ENCODE data around the gene TXLNG. TPM values are rescaled to one million over a fixed set of nuclear protein-coding genes. Genes with fewer than 3 reads are reported as not detected.
"Not testable (repeated sequence)": the region's sequence is repeated elsewhere in the genome, so short reads cannot be mapped to it uniquely, and the experiment has no call there.

The TXLNG gene
- polyA plus RNA-seq, 4 donors, result 5.4 to 17.2 (median 9.2) TPM

- H3K27ac ChIP-seq (ENCODE audit: low read depth in 1 of 3, low read length in 2 of 3), result no peak overlapping the region
- H3K4me3 ChIP-seq (ENCODE audit: low read depth in 1 of 3, low read length in 3 of 3), result no peak overlapping the region
- no peaks in the 10 kb centered on the region for H3K4me1 ChIP-seq (ENCODE audit: control insufficient read depth in 3 of 3, insufficient read depth in 2 of 3, low read depth in 1 of 3, low read length in 2 of 3)
- peaks cover 0 to 24% (median 10%) of the 10 kb centered on the region in 3 donors for H3K36me3 ChIP-seq (ENCODE audit: control insufficient read depth in 3 of 3, insufficient read depth in 2 of 3, low read depth in 1 of 3, low read length in 3 of 3)
- no peaks in the 10 kb centered on the region for H3K27me3 ChIP-seq (ENCODE audit: control insufficient read depth in 3 of 3, insufficient read depth in 3 of 3, low read length in 3 of 3)
- DNase-seq (no peak), FAIRE-seq (no peak)
- H3K9me3 ChIP-seq (ENCODE audit: control insufficient read depth in 2 of 2, insufficient read depth in 1 of 2, low read depth in 1 of 2, low read length in 1 of 2), result no peaks in the 10 kb centered on the region
- WGBS, 3 donors, result 88 to 93% (median 90%) methylated on average over 2 of the region's 2 CpGs
Observed at GRCh38 chrX:16754019-16754418, 32.2 kb upstream of the TXLNG start.

DNA sequence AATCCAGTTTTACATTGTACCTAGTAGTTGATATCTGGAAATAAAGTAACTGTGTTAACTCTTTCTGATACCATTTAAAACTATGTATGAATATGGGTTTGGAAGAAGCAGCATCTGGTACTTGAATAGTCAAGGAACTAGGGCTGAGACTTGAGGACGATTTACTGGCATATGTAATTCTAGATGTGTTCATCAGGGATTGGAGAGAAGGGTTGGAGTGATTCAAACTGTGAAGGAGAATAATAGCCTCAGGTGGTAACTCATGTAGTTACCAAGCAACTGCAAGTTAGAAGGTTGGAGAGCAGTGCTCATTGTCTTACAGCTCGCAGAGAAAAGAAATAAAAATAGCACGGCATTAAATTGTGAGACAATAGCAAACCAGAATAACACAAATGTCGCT, 29.5 kb upstream of the TXLNG start:
- H3K4me1 ChIP-seq (ENCODE audit: control insufficient read depth in 3 of 3, insufficient read depth in 2 of 3, low read depth in 1 of 3, low read length in 2 of 3), result no peaks in the 10 kb centered on the region
- no peak for FAIRE-seq
- WGBS, 3 donors, result 93 to 95% (median 94%) methylated on average over 4 of the region's 4 CpGs
- no peaks in the 10 kb centered on the region for H3K9me3 ChIP-seq (ENCODE audit: control insufficient read depth in 2 of 2, insufficient read depth in 1 of 2, low read depth in 1 of 2, low read length in 1 of 2)
- no peak overlapping the region for H3K27ac ChIP-seq (ENCODE audit: low read depth in 1 of 3, low read length in 2 of 3)
- peaks cover 0 to 29% (median 9%) of the 10 kb centered on the region in 3 donors for H3K36me3 ChIP-seq (ENCODE audit: control insufficient read depth in 3 of 3, insufficient read depth in 2 of 3, low read depth in 1 of 3, low read length in 3 of 3)
- H3K4me3 ChIP-seq (ENCODE audit: low read depth in 1 of 3, low read length in 3 of 3), result no peak overlapping the region
- DNase-seq, result no peak
- no peaks in the 10 kb centered on the region for H3K27me3 ChIP-seq (ENCODE audit: control insufficient read depth in 3 of 3, insufficient read depth in 3 of 3, low read length in 3 of 3)

- FAIRE-seq; H3K27me3 ChIP-seq (ENCODE audit: control insufficient read depth in 3 of 3, insufficient read depth in 3 of 3, low read length in 3 of 3); H3K27ac ChIP-seq (ENCODE audit: low read depth in 1 of 3, low read length in 2 of 3); H3K9me3 ChIP-seq (ENCODE audit: control insufficient read depth in 2 of 2, insufficient read depth in 1 of 2, low read depth in 1 of 2, low read length in 1 of 2); DNase-seq; H3K4me1 ChIP-seq (ENCODE audit: control insufficient read depth in 3 of 3, insufficient read depth in 2 of 3, low read depth in 1 of 3, low read length in 2 of 3); H3K4me3 ChIP-seq (ENCODE audit: low read depth in 1 of 3, low read length in 3 of 3): not testable (repeated sequence)
- peaks cover 0 to 14% (median 6%) of the 10 kb centered on the region in 3 donors for H3K36me3 ChIP-seq (ENCODE audit: control insufficient read depth in 3 of 3, insufficient read depth in 2 of 3, low read depth in 1 of 3, low read length in 3 of 3)
- WGBS, 3 donors, result 90 to 97% (median 94%) methylated on average over 4 of the region's 4 CpGs
Observed at GRCh38 chrX:16761500-16761899, 24.8 kb upstream of the TXLNG start.

GRCh38 chrX:16762579-16762978, 23.7 kb upstream of the TXLNG start:
- H3K27ac ChIP-seq (ENCODE audit: low read depth in 1 of 3, low read length in 2 of 3), result no peak overlapping the region
- no peak overlapping the region for H3K4me3 ChIP-seq (ENCODE audit: low read depth in 1 of 3, low read length in 3 of 3)
- no peak for DNase-seq
- H3K9me3 ChIP-seq (ENCODE audit: control insufficient read depth in 2 of 2, insufficient read depth in 1 of 2, low read depth in 1 of 2, low read length in 1 of 2), result no peaks in the 10 kb centered on the region
- no peaks in the 10 kb centered on the region for H3K27me3 ChIP-seq (ENCODE audit: control insufficient read depth in 3 of 3, insufficient read depth in 3 of 3, low read length in 3 of 3)
- H3K4me1 ChIP-seq (ENCODE audit: control insufficient read depth in 3 of 3, insufficient read depth in 2 of 3, low read depth in 1 of 3, low read length in 2 of 3), result no peaks in the 10 kb centered on the region
- peaks cover 0 to 14% (median 3%) of the 10 kb centered on the region in 3 donors for H3K36me3 ChIP-seq (ENCODE audit: control insufficient read depth in 3 of 3, insufficient read depth in 2 of 3, low read depth in 1 of 3, low read length in 3 of 3)
- 88 to 100% (median 90%) methylated on average over 1 of the region's 1 CpG for WGBS, 3 donors
- FAIRE-seq, result no peak

- no peaks in the 10 kb centered on the region for H3K9me3 ChIP-seq (ENCODE audit: control insufficient read depth in 2 of 2, insufficient read depth in 1 of 2, low read depth in 1 of 2, low read length in 1 of 2)
- no peaks in the 10 kb centered on the region for H3K4me1 ChIP-seq (ENCODE audit: control insufficient read depth in 3 of 3, insufficient read depth in 2 of 3, low read depth in 1 of 3, low read length in 2 of 3)
- no peak for FAIRE-seq
- H3K4me3 ChIP-seq (ENCODE audit: low read depth in 1 of 3, low read length in 3 of 3), result no peak overlapping the region
- WGBS, 3 donors, result 14 to 46% (median 46%) methylated on average over 2 of the region's 2 CpGs
- H3K27me3 ChIP-seq (ENCODE audit: control insufficient read depth in 3 of 3, insufficient read depth in 3 of 3, low read length in 3 of 3), result no peaks in the 10 kb centered on the region
- H3K27ac ChIP-seq (ENCODE audit: low read depth in 1 of 3, low read length in 2 of 3), result no peak overlapping the region
- peaks cover 0 to 3% (median 0%) of the 10 kb centered on the region in 3 donors for H3K36me3 ChIP-seq (ENCODE audit: control insufficient read depth in 3 of 3, insufficient read depth in 2 of 3, low read depth in 1 of 3, low read length in 3 of 3)
- DNase-seq, result peak in 1 of 2 donors; percentile 17
Observed at GRCh38 chrX:16765594-16765993, 20.7 kb upstream of the TXLNG start.

- Histone ChIP-seq H3K36me3 (ENCODE audit: control insufficient read depth in 3 of 3, insufficient read depth in 2 of 3, low read depth in 1 of 3, low read length in 3 of 3) (no peaks in the 10 kb centered on the region), H3K4me3 (ENCODE audit: low read depth in 1 of 3, low read length in 3 of 3) (no peak overlapping the region), H3K4me1 (ENCODE audit: control insufficient read depth in 3 of 3, insufficient read depth in 2 of 3, low read depth in 1 of 3, low read length in 2 of 3) (peaks cover 0 to 6% (median 0%) of the 10 kb centered on the region in 3 donors), H3K9me3 (ENCODE audit: control insufficient read depth in 2 of 2, insufficient read depth in 1 of 2, low read depth in 1 of 2, low read length in 1 of 2) (no peaks in the 10 kb centered on the region), H3K27me3 (ENCODE audit: control insufficient read depth in 3 of 3, insufficient read depth in 3 of 3, low read length in 3 of 3) (no peaks in the 10 kb centered on the region), H3K27ac (ENCODE audit: low read depth in 1 of 3, low read length in 2 of 3) (peak overlapping the region in 1 of 3 donors; percentile 86)
- DNase-seq (no peak), FAIRE-seq (no peak)
- WGBS, 3 donors, result 22 to 63% (median 38%) methylated on average over 2 of the region's 2 CpGs
Observed at GRCh38 chrX:16770970-16771482, 15.2 kb upstream of the TXLNG start.

DNA sequence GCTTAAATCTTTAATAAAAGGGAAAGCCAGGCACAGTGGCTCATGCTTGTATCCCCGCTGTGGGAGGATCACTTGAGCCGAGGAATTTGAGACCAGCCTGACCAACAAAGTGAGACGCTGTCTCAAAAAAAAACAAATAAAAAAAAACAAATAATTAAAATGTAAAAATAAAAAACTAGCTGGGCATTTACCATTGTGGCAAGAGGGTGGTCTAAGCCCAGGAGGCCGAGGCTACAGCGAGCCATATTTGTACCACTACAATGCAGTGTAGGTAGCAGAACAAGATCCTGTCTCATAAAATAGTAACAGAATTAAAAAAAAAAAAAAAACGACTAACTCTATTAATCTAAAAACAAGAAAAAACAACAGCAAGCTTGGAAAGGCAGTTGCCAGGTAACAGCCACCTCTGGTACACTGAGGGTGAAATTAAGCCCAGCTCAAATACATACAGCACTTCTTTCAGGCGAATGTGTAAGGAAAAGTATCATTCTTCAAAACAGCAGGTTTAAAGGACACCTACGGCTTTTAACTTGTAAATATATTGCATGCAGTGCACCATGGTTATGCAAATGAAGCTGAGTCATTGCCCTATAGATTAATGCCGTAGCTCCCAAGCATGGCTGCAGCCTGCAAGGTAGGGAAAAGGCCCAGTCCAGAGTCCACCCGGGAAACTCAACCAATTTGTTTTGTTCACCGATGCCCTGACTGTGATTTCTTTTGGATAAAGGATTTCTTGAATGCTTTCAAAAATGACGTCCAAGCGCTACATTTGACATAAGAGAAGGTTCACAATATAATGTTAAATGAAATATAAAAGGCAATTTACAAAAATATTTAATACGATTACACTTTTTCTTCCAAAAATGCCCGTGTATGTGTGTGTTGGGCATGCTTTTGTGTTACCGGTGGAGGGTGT, 14.5 kb upstream of the TXLNG start:
- no peak overlapping the region for H3K4me3 ChIP-seq (ENCODE audit: low read depth in 1 of 3, low read length in 3 of 3)
- H3K27me3 ChIP-seq (ENCODE audit: control insufficient read depth in 3 of 3, insufficient read depth in 3 of 3, low read length in 3 of 3), result no peaks in the 10 kb centered on the region
- no peak for FAIRE-seq
- WGBS, 3 donors, result 15 to 38% (median 32%) methylated on average over 16 of the region's 16 CpGs
- peaks cover 0 to 6% (median 0%) of the 10 kb centered on the region in 3 donors for H3K4me1 ChIP-seq (ENCODE audit: control insufficient read depth in 3 of 3, insufficient read depth in 2 of 3, low read depth in 1 of 3, low read length in 2 of 3)
- no peaks in the 10 kb centered on the region for H3K36me3 ChIP-seq (ENCODE audit: control insufficient read depth in 3 of 3, insufficient read depth in 2 of 3, low read depth in 1 of 3, low read length in 3 of 3)
- peak; percentile 82 to 84 for DNase-seq
- H3K9me3 ChIP-seq (ENCODE audit: control insufficient read depth in 2 of 2, insufficient read depth in 1 of 2, low read depth in 1 of 2, low read length in 1 of 2), result no peaks in the 10 kb centered on the region
- peak overlapping the region; percentile 62 to 86 (median 85) for H3K27ac ChIP-seq (ENCODE audit: low read depth in 1 of 3, low read length in 2 of 3)

- no peak for FAIRE-seq
- peak in 1 of 2 donors; percentile 10 for DNase-seq
Observed at GRCh38 chrX:16772460-16772859, 13.8 kb upstream of the TXLNG start.

More at GRCh38 chrX:16772460-16772859, 13.8 kb upstream of the TXLNG start:
- Histone ChIP-seq H3K4me1 (ENCODE audit: control insufficient read depth in 3 of 3, insufficient read depth in 2 of 3, low read depth in 1 of 3, low read length in 2 of 3) (peaks cover 0 to 6% (median 0%) of the 10 kb centered on the region in 3 donors), H3K27me3 (ENCODE audit: control insufficient read depth in 3 of 3, insufficient read depth in 3 of 3, low read length in 3 of 3) (no peaks in the 10 kb centered on the region), H3K4me3 (ENCODE audit: low read depth in 1 of 3, low read length in 3 of 3) (no peak overlapping the region), H3K36me3 (ENCODE audit: control insufficient read depth in 3 of 3, insufficient read depth in 2 of 3, low read depth in 1 of 3, low read length in 3 of 3) (no peaks in the 10 kb centered on the region), H3K9me3 (ENCODE audit: control insufficient read depth in 2 of 2, insufficient read depth in 1 of 2, low read depth in 1 of 2, low read length in 1 of 2) (no peaks in the 10 kb centered on the region), H3K27ac (ENCODE audit: low read depth in 1 of 3, low read length in 2 of 3) (peak overlapping the region in 2 of 3 donors; percentile 65 to 86)
- WGBS, 3 donors, result 65 to 84% (median 74%) methylated on average over 6 of the region's 6 CpGs
